Sigmoid colon (tissue), 7 donors: ENCODE results near the gene TSC2. TPM values are rescaled to one million over a fixed set of nuclear protein-coding genes. Genes with fewer than 3 reads are reported as not detected.
"Not testable (repeated sequence)": the region's sequence is repeated elsewhere in the genome, so short reads cannot be mapped to it uniquely, and the experiment has no call there.

Source experiments
- DNase-seq: peaks from one replicate; pipeline ENCODE4 v3.0.0-alpha.2; 2019
- H3K27ac ChIP-seq, 4 donors: fragments of 200-600 bp; sonication (generic); one replicate each; pipeline ENCODE4 v1.5.1; 2016 to 2019; ENCODE audit warnings: mild to moderate bottlenecking in 1 of 4
- H3K27me3 ChIP-seq, 3 donors: fragments of 200-600 bp; sonication (generic); one replicate each; pipeline ENCODE4 v1.5.1; 2019; ENCODE audit warnings: mild to moderate bottlenecking in 1 of 3
- H3K36me3 ChIP-seq, 4 donors: fragments of 200-600 bp; sonication (generic); one replicate each; pipeline ENCODE4 v1.5.1; 2016 to 2019
- H3K4me1 ChIP-seq, 4 donors: fragments of 200-600 bp; sonication (generic); one replicate each; pipeline ENCODE4 v1.5.1; 2017 to 2019
- H3K4me3 ChIP-seq, 4 donors: fragments of 200-600 bp; sonication (generic); one replicate each; pipeline ENCODE4 v1.5.1; 2017 to 2019; ENCODE audit warnings: mild to moderate bottlenecking in 2 of 4, moderate library complexity in 1 of 4
- H3K9me3 ChIP-seq, 4 donors: fragments of 200-600 bp in 3 of 4; sonication (generic) in 3 of 4; one replicate each; pipeline versions ENCODE4 v1.5.1 to v1.6.1; 2013 to 2019
- WGBS, 2 donors: extraction: QIAGEN DNeasy Blood & Tissue Kit; methylation state at CpG; one replicate each; pipeline ENCODE4 v1.1.7; 2013; 5-methylcytosine and 5-hydroxymethylcytosine counted together
- intact Hi-C: fragments of 100-400 bp; cut with DNase I; formaldehyde crosslinking; loops from one replicate; pipeline ENCODE4 v1.15.1; 2023
- polyA plus RNA-seq, 3 donors: library from polyadenylated mRNA; stranded (reverse); fragments of 200-250 nt; gene quantifications; one replicate each; pipeline ENCODE4 v1.2.3, GENCODE V29; 2013
- total RNA-seq, 4 donors: library from RNA; depleted of rRNA; stranded (reverse); fragments of >200 nt; gene quantifications; one replicate each; pipeline ENCODE4 v1.1.0, GENCODE V29; 2016
- donor health status: healthy with polysubstance abuse.
- donor health status: Bipolar disorder and iron deficiency.
- donor health status: healthy.

TSC2 gene
- total and polyA plus RNA-seq, 7 donors = 16.9 to 80.9 (median 34.6) TPM

DNA sequence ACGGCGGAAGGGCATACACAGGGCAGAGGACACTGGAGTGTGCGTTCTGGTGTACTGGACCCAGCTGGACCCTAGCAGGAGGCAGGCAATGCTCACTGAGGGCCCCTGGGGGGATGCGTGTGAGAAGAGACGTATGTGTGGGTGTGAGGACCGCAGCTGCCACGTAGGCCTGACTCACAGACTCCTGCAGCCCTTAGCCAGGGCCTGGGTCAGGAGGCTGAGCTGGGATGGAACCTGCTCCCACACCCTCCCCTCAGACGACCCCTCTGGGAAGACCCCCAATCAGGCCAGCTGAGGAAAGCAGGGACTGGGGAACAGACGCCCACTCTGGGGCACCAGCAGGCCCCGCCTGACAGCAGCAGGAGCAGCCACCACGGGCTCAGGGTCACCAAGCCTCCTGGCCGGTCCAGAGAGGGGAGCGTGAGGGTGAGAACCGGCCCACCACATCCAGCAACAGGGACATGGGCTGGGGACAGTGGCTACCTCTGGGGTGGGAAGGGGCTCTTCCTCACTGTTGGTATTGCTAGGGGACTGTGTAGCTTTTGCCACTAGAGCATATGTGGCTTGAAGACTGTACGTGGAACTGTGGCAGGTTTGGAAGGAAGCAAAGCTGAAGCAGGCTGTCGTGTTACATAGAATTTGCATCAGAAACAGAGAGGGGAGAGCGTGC is 59.5 kb downstream of the TSC2 start:
- H3K4me1 ChIP-seq, H3K4me3 ChIP-seq, intact Hi-C loops, H3K27me3 ChIP-seq, H3K9me3 ChIP-seq, DNase-seq: not testable (repeated sequence)
- WGBS, 2 donors = 91 to 92% methylated on average over 17 of the region's 17 CpGs
- peak overlapping the region in 1 of 4 donors; percentile 34 for H3K27ac ChIP-seq
- peaks cover 14 to 88% (median 67%) of the 10 kb centered on the region in 4 donors for H3K36me3 ChIP-seq

DNA sequence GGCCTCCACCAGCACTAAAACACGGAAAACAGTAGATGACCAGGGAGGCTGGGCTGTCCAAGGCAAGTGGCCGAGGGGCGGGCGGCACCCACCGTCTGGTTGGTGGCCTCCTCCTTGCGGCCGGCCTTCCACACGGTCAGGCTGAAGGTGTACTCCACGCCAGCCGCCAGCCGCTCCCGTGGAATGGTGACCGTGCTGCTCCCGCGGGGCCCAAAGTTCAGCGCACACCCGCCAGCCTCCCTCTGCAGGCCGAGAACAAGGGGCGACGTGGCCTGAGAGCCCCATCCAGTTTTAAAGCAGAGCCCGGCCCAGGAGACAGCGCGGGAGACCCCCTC is 60.0 kb downstream of the TSC2 start:
- H3K4me1 ChIP-seq, DNase-seq, intact Hi-C loops, H3K9me3 ChIP-seq, H3K4me3 ChIP-seq, H3K27me3 ChIP-seq: not testable (repeated sequence)
- Histone ChIP-seq H3K36me3 (peaks cover 14 to 88% (median 66%) of the 10 kb centered on the region in 4 donors), H3K27ac (peak overlapping the region in 1 of 4 donors; percentile 34)
- 95 to 97% methylated on average over 23 of the region's 23 CpGs for WGBS, 2 donors

DNA sequence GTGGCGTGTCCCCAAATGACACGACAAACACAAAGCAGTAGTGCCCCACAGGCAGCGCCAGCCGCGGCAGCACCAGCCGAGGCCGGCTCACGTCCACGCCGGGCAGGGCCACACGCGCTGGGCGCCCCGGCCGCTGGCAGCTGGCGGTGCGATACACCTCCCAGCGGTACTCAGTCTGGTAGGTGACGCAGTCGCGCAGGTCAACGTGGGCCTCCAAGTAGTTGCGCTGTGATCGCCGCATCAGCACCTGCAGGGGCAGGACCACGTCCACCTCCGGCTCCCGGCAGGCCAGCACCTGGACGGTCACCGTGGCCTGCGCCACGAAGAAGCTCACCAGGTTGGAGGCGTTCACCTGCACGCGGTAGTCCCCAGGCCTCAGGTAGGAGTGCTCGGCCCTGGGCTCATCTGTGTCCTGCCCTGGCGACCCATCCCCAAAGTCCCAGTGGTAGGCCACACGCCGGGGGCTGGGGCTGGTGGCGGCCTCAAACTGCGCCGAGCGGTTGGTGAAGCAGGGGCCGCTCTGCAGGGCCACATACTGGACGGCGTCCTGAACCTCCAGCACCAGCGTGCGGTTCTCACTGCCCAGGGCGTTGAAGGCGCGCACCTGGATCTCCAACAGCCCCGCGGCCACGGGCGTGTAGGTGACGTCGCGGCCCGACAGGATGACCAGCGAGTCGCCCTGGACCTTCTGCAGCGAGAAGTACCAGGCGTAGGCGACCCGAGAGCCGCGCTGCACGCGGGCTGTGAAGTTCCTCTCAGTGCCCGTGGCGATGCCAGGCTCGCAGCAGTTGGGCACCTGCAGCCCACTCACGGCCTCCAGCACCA is 60.9 kb downstream of the TSC2 start:
- H3K27me3 ChIP-seq, H3K4me3 ChIP-seq, intact Hi-C loops, H3K27ac ChIP-seq, H3K9me3 ChIP-seq, DNase-seq, H3K4me1 ChIP-seq: not testable (repeated sequence)
- peaks cover 18 to 88% (median 65%) of the 10 kb centered on the region in 4 donors for H3K36me3 ChIP-seq
- 97 to 98% methylated on average over 73 of the region's 73 CpGs for WGBS, 2 donors

DNA sequence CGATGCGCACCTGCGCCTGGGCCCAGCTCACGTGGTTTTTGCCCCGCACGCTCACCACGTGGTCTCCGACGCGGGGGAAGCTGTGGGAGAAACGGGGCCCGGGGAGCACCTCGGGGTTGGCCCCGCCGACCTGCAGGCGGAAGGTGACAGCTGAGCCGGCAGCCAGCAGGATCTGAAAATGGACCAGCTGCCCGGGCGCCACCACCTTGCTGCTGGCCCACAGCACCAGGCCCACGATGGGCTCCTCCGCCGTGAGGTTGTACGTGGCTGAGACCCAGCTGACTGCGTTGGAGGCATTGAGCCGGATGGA is 61.4 kb downstream of the TSC2 start:
- H3K27ac ChIP-seq, H3K4me3 ChIP-seq, intact Hi-C loops, H3K4me1 ChIP-seq, H3K9me3 ChIP-seq, H3K27me3 ChIP-seq, DNase-seq: not testable (repeated sequence)
- 93 to 96% methylated on average over 25 of the region's 25 CpGs for WGBS, 2 donors
- H3K36me3 ChIP-seq = peaks cover 24 to 92% (median 71%) of the 10 kb centered on the region in 4 donors

DNA sequence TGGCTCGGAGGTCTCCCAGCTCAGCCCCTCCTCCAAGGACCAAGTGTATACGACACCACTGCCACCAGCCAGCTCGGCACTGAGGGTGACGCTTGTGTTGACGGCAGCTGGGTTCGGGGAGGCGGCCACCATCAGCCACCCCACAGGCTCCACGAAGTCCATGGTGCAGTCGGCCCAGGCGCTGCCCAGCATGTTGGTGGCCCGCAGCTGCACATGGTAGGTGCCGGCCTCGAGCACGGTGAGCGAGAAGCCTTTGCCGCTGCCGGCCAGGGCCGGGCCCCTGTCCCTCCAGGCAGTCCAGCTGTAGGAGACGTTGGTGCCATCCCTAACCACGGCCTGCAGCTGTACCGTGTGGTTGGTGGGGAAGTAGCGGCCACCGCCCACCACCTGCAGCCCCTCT is 62.1 kb downstream of the TSC2 start:
- DNase-seq, H3K27me3 ChIP-seq, H3K4me1 ChIP-seq, H3K27ac ChIP-seq, H3K4me3 ChIP-seq, intact Hi-C loops, H3K9me3 ChIP-seq: not testable (repeated sequence)
- peaks cover 28 to 97% (median 73%) of the 10 kb centered on the region in 4 donors for H3K36me3 ChIP-seq
- 90 to 93% methylated on average over 23 of the region's 23 CpGs for WGBS, 2 donors

DNA sequence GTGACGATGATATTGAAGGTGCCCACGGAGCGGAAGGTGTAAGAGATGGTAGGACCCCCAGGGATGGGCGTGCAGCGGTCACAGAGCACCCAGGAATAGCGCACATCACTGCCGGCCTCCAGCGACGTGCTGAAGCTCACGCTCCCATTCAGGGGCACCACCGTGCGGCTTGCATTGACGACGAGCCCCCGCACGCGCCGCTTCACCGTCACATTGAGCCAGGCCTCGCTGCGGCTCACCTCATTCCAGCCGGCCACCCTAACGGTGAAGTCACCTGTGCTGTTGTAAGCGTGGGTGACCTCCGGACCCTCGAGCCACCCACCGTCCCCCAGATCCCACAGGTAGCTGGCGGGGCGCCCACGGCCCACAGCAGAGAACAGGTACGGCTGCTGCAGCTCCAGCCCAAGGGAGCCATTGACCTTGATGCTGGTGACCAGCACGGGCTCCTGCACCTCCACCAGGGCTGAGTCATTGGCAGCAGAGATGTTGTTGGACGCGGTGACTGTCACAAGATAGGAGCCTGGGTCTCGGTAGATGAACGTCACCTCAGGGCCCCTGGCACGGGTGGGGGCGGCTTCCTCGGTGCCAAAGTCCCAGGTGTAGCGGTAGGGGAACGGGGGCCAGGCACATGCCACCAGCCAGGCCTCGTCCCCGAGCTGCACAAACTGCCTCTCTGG is 62.7 kb downstream of the TSC2 start:
- 95 to 96% methylated on average over 43 of the region's 43 CpGs for WGBS, 2 donors
- intact Hi-C loops, H3K9me3 ChIP-seq, H3K27me3 ChIP-seq, H3K4me3 ChIP-seq, H3K27ac ChIP-seq, DNase-seq, H3K4me1 ChIP-seq: not testable (repeated sequence)
- H3K36me3 ChIP-seq = peaks cover 24 to 97% (median 71%) of the 10 kb centered on the region in 4 donors

DNA sequence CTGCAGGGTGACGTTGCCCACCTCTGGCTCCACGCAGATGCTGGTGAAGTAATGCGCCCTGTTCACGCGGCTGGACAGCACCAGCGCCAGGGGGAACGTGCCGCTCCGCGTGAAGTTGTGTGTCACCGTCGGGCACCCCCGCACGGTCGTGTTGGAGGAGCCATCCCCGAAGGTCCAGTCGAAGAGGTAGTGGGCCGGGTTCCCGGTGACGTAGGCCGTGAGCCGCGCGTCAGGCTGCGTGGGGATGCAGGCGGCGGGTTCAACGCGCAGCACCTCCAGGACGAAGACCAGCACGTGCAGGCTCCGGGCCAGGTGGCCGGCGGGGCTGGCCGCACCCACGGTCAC is 63.2 kb downstream of the TSC2 start:
- DNase-seq, H3K27me3 ChIP-seq, H3K4me3 ChIP-seq, H3K27ac ChIP-seq, H3K9me3 ChIP-seq, H3K4me1 ChIP-seq, intact Hi-C loops: not testable (repeated sequence)
- peaks cover 19 to 95% (median 65%) of the 10 kb centered on the region in 4 donors for H3K36me3 ChIP-seq
- 96 to 97% methylated on average over 36 of the region's 36 CpGs for WGBS, 2 donors

DNA sequence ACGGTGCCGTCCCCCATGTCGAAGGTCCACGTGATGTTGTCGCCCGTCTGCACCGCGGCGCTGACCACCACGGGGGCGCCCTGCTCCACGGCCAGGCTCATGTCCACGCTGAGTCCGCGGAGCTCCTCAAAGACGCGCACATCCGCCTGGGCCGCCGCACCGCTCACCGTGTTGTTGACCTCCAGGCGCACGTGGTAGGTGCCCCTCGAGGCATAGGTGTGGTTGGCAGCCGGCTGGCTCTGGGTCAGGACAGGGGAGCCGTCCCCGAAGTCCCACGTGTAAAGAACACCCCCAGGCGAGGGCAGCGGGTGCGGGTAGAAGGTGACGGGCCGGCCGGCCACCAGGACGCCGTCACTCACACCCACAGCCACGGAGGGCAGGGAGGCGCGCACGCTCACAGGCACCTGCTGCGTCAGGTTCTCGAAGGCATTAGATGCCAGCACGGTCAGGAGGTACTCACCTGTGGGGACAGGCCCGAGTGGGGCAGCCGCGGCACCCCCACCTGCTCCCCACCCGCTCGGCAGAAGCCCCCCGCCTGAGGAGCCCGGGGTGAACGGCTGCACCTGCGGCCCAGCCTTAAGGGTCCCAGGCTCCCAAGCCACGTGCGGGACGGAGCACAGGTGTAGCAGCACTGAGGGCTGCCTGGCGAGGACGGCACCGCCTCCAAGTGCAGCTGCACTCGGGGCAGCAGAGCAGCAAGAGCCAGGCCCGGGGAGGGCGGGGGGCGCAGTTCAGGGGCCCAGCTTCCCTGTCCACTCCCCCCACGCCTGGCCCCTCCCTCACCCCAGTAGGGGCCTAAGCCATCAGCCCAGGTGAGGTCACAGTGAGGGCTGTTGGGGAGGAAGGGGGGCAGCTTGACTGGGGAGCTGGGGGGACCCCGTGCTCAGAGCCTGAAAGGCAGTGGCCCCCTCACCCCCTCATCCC is 63.9 kb downstream of the TSC2 start:
- 95 to 96% methylated on average over 65 of the region's 65 CpGs for WGBS, 2 donors
- intact Hi-C loops, DNase-seq, H3K4me3 ChIP-seq, H3K27ac ChIP-seq, H3K27me3 ChIP-seq, H3K4me1 ChIP-seq, H3K9me3 ChIP-seq: not testable (repeated sequence)
- H3K36me3 ChIP-seq = peaks cover 14 to 93% (median 61%) of the 10 kb centered on the region in 4 donors
